Measurements from ENCODE around the gene SPINK4.

Gene SPINK4

GRCh38 chr9:33267151-33267767 is 27.3 kb downstream of the SPINK4 start:
- H3K27ac ChIP-seq (ENCODE audit: low read depth, low read length, poor library complexity, severe bottlenecking), result no peak overlapping the region
- H3K9me3 ChIP-seq (ENCODE audit: low read length), result no peaks in the 10 kb centered on the region
- peaks cover 45% of the 10 kb centered on the region for H3K36me3 ChIP-seq (ENCODE audit: insufficient read depth, low read length)
- no peak for TF ChIP-seq EZH2 (IDR thresholded peaks at IDR 0.05; ENCODE audit: borderline replicate concordance, low read length)
- TF ChIP-seq CTCF (IDR thresholded peaks at IDR 0.05; ENCODE audit: low read length), result no peak
- no peaks in the 10 kb centered on the region for H3K27me3 ChIP-seq (ENCODE audit: insufficient read depth, low read length)
- H3K9me2 ChIP-seq (ENCODE audit: low read depth, low read length), result no peaks in the 10 kb centered on the region
- H4K20me1 ChIP-seq (ENCODE audit: insufficient read depth, low read length), result no peaks in the 10 kb centered on the region
- H2AFZ ChIP-seq (ENCODE audit: low read length), result no peak overlapping the region
- H3K4me1 ChIP-seq (ENCODE audit: insufficient read depth, low read length, severe bottlenecking), result peaks cover 18% of the 10 kb centered on the region
- no peaks in the 10 kb centered on the region for H3F3A ChIP-seq (ENCODE audit: insufficient read depth, low read length)
- H3K79me2 ChIP-seq (ENCODE audit: insufficient read depth, low read length), result peaks cover 15% of the 10 kb centered on the region
- H3K9ac ChIP-seq (ENCODE audit: low read length), result no peak overlapping the region
- no peak overlapping the region for H3K4me2 ChIP-seq (ENCODE audit: low read length)
- no peak overlapping the region for H3K4me3 ChIP-seq (ENCODE audit: low read depth, low read length, poor library complexity, severe bottlenecking)

GRCh38 chr9:33270146-33270545 is 30.2 kb downstream of the SPINK4 start:
- Histone ChIP-seq H3K9me2 (ENCODE audit: low read depth, low read length) (no peaks in the 10 kb centered on the region), H3K79me2 (ENCODE audit: insufficient read depth, low read length) (no peaks in the 10 kb centered on the region), H3K4me2 (ENCODE audit: low read length) (no peak overlapping the region), H3F3A (ENCODE audit: insufficient read depth, low read length) (no peaks in the 10 kb centered on the region), H3K27me3 (ENCODE audit: insufficient read depth, low read length) (no peaks in the 10 kb centered on the region), H3K9ac (ENCODE audit: low read length) (no peak overlapping the region), H3K4me1 (ENCODE audit: insufficient read depth, low read length, severe bottlenecking) (peaks cover 8% of the 10 kb centered on the region), H3K9me3 (ENCODE audit: low read length) (no peaks in the 10 kb centered on the region), H3K36me3 (ENCODE audit: insufficient read depth, low read length) (peaks cover 66% of the 10 kb centered on the region), H3K4me3 (ENCODE audit: low read depth, low read length, poor library complexity, severe bottlenecking) (no peak overlapping the region), H4K20me1 (ENCODE audit: insufficient read depth, low read length) (no peaks in the 10 kb centered on the region), H2AFZ (ENCODE audit: low read length) (no peak overlapping the region), H3K27ac (ENCODE audit: low read depth, low read length, poor library complexity, severe bottlenecking) (no peak overlapping the region)
- no peak for TF ChIP-seq CTCF (IDR thresholded peaks at IDR 0.05; ENCODE audit: low read length)
- no peak for TF ChIP-seq EZH2 (IDR thresholded peaks at IDR 0.05; ENCODE audit: borderline replicate concordance, low read length)

GRCh38 chr9:33272061-33272460 is 32.1 kb downstream of the SPINK4 start:
- Histone ChIP-seq H3K9ac (ENCODE audit: low read length) (no peak overlapping the region), H3K27ac (ENCODE audit: low read depth, low read length, poor library complexity, severe bottlenecking) (no peak overlapping the region), H3K4me2 (ENCODE audit: low read length) (no peak overlapping the region), H3K9me3 (ENCODE audit: low read length) (no peaks in the 10 kb centered on the region), H3K9me2 (ENCODE audit: low read depth, low read length) (no peaks in the 10 kb centered on the region), H3K27me3 (ENCODE audit: insufficient read depth, low read length) (no peaks in the 10 kb centered on the region), H3K79me2 (ENCODE audit: insufficient read depth, low read length) (no peaks in the 10 kb centered on the region), H2AFZ (ENCODE audit: low read length) (no peak overlapping the region), H4K20me1 (ENCODE audit: insufficient read depth, low read length) (no peaks in the 10 kb centered on the region), H3K4me1 (ENCODE audit: insufficient read depth, low read length, severe bottlenecking) (no peaks in the 10 kb centered on the region), H3F3A (ENCODE audit: insufficient read depth, low read length) (no peaks in the 10 kb centered on the region), H3K4me3 (ENCODE audit: low read depth, low read length, poor library complexity, severe bottlenecking) (no peak overlapping the region), H3K36me3 (ENCODE audit: insufficient read depth, low read length) (peaks cover 76% of the 10 kb centered on the region)
- TF ChIP-seq EZH2 (IDR thresholded peaks at IDR 0.05; ENCODE audit: borderline replicate concordance, low read length) (no peak), CTCF (IDR thresholded peaks at IDR 0.05; ENCODE audit: low read length) (no peak)

Measured in OCI-LY1 (cell line).